SK-N-SH (cell line): ENCODE results near the gene KCNQ5. TPM values are rescaled to one million over a fixed set of nuclear protein-coding genes. Genes with fewer than 3 reads are reported as not detected.

Source experiments
- CTCF ChIA-PET: fragments of 300-600, 350-600 bp; formaldehyde crosslinking; extraction: SDS; loops from one replicate; lab custom pipeline; 2021; lab: Yijun Ruan, JAX
- POLR2A ChIA-PET: fragments of 350-600 bp; sonication (Branson Sonifier 250); formaldehyde crosslinking; extraction: SDS; loops from one replicate; lab custom pipeline; 2020; ENCODE audit warnings: antibody characterized with exemption, inconsistent platforms; lab: Yijun Ruan, JAX
- DNase-seq: peaks from one replicate; pipeline ENCODE4 v3.0.0; 2012
- H2AFZ ChIP-seq: fragments of 200-600 bp; sonication (generic); 2 replicates; pipeline ENCODE4 v1.8.1; 2016; ENCODE audit warnings: antibody characterized with exemption, mild to moderate bottlenecking, low read depth
- H3F3A ChIP-seq: fragments of 200-600 bp; sonication (generic); replicated peaks from 2 replicates; pipeline ENCODE3; 2016; ENCODE audit warnings: antibody characterized with exemption, mild to moderate bottlenecking; ENCODE audit not compliant: insufficient read depth
- H3K27ac ChIP-seq, 2 experiments: fragments of 200-500 bp in 1 of 2; fragments of 200-600 bp in 1 of 2; sonication (Bioruptor generic) in 1 of 2; sonication (generic), shearing (Covaris generic) in 1 of 2; 2 replicates each; pipeline versions ENCODE4 v1.5.1 to v1.6.1; 2014 to 2016; ENCODE audit warnings: low read depth in 2 of 2, inconsistent platforms in 1 of 2, low read length in 1 of 2, mild to moderate bottlenecking in 1 of 2, mixed read lengths in 1 of 2
- H3K27me3 ChIP-seq: fragments of 200-600 bp; sonication (generic), shearing (Covaris generic); 2 replicates; pipeline ENCODE4 v1.6.1; 2016; ENCODE audit warnings: mixed run types; ENCODE audit not compliant: insufficient read depth
- H3K36me3 ChIP-seq, 2 experiments: fragments of 200-500 bp in 1 of 2; fragments of 200-600 bp in 1 of 2; sonication (Bioruptor generic) in 1 of 2; sonication (generic) in 1 of 2; replicated peaks in 1 of 2; 2 replicates each; pipeline versions ENCODE3 to v1.5.1; 2014 to 2016; ENCODE audit warnings: low read length in 1 of 2, mild to moderate bottlenecking in 1 of 2; ENCODE audit not compliant: insufficient read depth in 2 of 2, control insufficient read depth in 1 of 2
- H3K4me1 ChIP-seq, 2 experiments: fragments of 200-500 bp in 1 of 2; fragments of 200-600 bp in 1 of 2; sonication (Bioruptor generic) in 1 of 2; sonication (generic), shearing (Covaris generic) in 1 of 2; 2 replicates each; pipeline versions ENCODE4 v1.5.1 to v1.6.1; 2014 to 2016; ENCODE audit warnings: low read depth in 1 of 2, low read length in 1 of 2, mixed run types in 1 of 2; ENCODE audit not compliant: insufficient read depth in 2 of 2, control insufficient read depth in 1 of 2
- H3K4me2 ChIP-seq: fragments of 200-600 bp; sonication (generic), shearing (Covaris generic); 2 replicates; pipeline ENCODE4 v1.6.1; 2017; ENCODE audit warnings: mixed run types
- H3K4me3 ChIP-seq, 2 experiments: fragments of 200-500 bp in 1 of 2; fragments of 200-600 bp in 1 of 2; sonication (Bioruptor generic) in 1 of 2; sonication (generic), shearing (Covaris generic) in 1 of 2; 2 replicates each; pipeline versions ENCODE4 v1.5.1 to v1.8.1; 2014 to 2016; ENCODE audit warnings: low read depth in 2 of 2, inconsistent platforms in 1 of 2, low read length in 1 of 2, mild to moderate bottlenecking in 1 of 2, mixed read lengths in 1 of 2, moderate library complexity in 1 of 2
- H3K79me2 ChIP-seq: fragments of 200-600 bp; sonication (generic); 2 replicates; pipeline ENCODE4 v1.8.1; 2017; ENCODE audit warnings: mild to moderate bottlenecking; ENCODE audit not compliant: insufficient read depth
- H3K9ac ChIP-seq: fragments of 200-600 bp; sonication (generic); 2 replicates; pipeline ENCODE4 v1.6.1; 2017; ENCODE audit warnings: mixed run types
- H3K9me2 ChIP-seq: fragments of 200-600 bp; sonication (generic); 2 replicates; pipeline ENCODE4 v1.6.1; 2017; ENCODE audit warnings: mixed run types
- H3K9me3 ChIP-seq: fragments of 200-600 bp; sonication (generic); 2 replicates; pipeline ENCODE4 v1.6.1; 2017; ENCODE audit warnings: mixed run types, mild to moderate bottlenecking, moderate library complexity
- H4K20me1 ChIP-seq: fragments of 200-600 bp; sonication (generic); 2 replicates; pipeline ENCODE4 v1.6.1; 2017; ENCODE audit warnings: mild to moderate bottlenecking, mixed run types; ENCODE audit not compliant: insufficient read depth
- ELF1 ChIP-seq: IDR thresholded peaks from 2 replicates; pipeline ENCODE4 v1.4.0; 2012
- EZH2phosphoT487 ChIP-seq: fragments of 200-600 bp; sonication (generic); IDR thresholded peaks from 2 replicates; pipeline ENCODE4 v1.6.1; 2017; ENCODE audit warnings: low read depth, mixed run types, mild to moderate bottlenecking, antibody characterized with exemption, moderate library complexity, borderline replicate concordance
- FOXJ3 ChIP-seq: sonication (generic); formaldehyde crosslinking; IDR thresholded peaks from 2 replicates; pipeline ENCODE4 v1.5.1; 2020; ENCODE audit warnings: mild to moderate bottlenecking, missing genetic modification reagents
- FOXM1 ChIP-seq: IDR thresholded peaks from 2 replicates; pipeline ENCODE4 v1.4.0; 2012; ENCODE audit warnings: low read depth, mild to moderate bottlenecking
- GABPA ChIP-seq: IDR thresholded peaks from 2 replicates; pipeline ENCODE4 v1.4.0; 2012; ENCODE audit warnings: low read depth, mild to moderate bottlenecking
- MAX ChIP-seq: IDR thresholded peaks from 2 replicates; pipeline ENCODE4 v1.4.0; 2012; ENCODE audit warnings: low read depth
- MEF2A ChIP-seq: IDR thresholded peaks from 2 replicates; pipeline ENCODE4 v1.4.0; 2012; ENCODE audit warnings: low read depth, borderline replicate concordance
- MXI1 ChIP-seq: IDR thresholded peaks from 2 replicates; pipeline ENCODE4 v1.6.1; 2012; ENCODE audit warnings: mild to moderate bottlenecking, low read depth, low read length, improper control_type of control experiment
- NFIC ChIP-seq: IDR thresholded peaks from 2 replicates; pipeline ENCODE4 v1.4.0; 2012; ENCODE audit warnings: borderline replicate concordance
- POLR2AphosphoS5 ChIP-seq: IDR thresholded peaks from 2 replicates; pipeline ENCODE4 v1.6.1; 2012; ENCODE audit warnings: low read depth, low read length
- RAD21 ChIP-seq: IDR thresholded peaks from 2 replicates; pipeline ENCODE4 v1.6.1; 2012; ENCODE audit warnings: mild to moderate bottlenecking, low read length
- REST ChIP-seq: IDR thresholded peaks from 2 replicates; pipeline ENCODE4 v1.6.1; 2012; ENCODE audit warnings: mild to moderate bottlenecking, low read depth, low read length, moderate library complexity
- SIN3A ChIP-seq: IDR thresholded peaks from 2 replicates; pipeline ENCODE4 v1.6.1; 2012; ENCODE audit warnings: low read depth, mild to moderate bottlenecking, low read length, moderate library complexity, borderline replicate concordance
- TAF1 ChIP-seq: IDR thresholded peaks from 2 replicates; pipeline ENCODE4 v1.6.1; 2012; ENCODE audit warnings: low read depth, mild to moderate bottlenecking, low read length, moderate library complexity, borderline replicate concordance
- TEAD4 ChIP-seq: IDR thresholded peaks from 2 replicates; pipeline ENCODE4 v1.4.0; 2012; ENCODE audit warnings: mild to moderate bottlenecking, borderline replicate concordance; ENCODE audit not compliant: insufficient read depth
- YY1 ChIP-seq: IDR thresholded peaks from 2 replicates; pipeline ENCODE4 v1.4.0; 2012; ENCODE audit warnings: low read depth, mild to moderate bottlenecking
- WGBS: methylation state at CpG from one replicate; pipeline ENCODE4 v1.1.6; 2017; ENCODE audit warnings: low lambda C conversion rate; 5-methylcytosine and 5-hydroxymethylcytosine counted together
- polyA plus RNA-seq, 3 experiments: library from polyadenylated mRNA; depleted of rRNA; stranded (reverse); fragments of >200 nt; gene quantifications; 2 replicates each; pipeline ENCODE4 v1.2.3, GENCODE V29; 2012

Gene KCNQ5
- polyA plus RNA-seq, 1 of the 3 experiments (the other 2 are of a cell fraction), result 3.2 TPM

GRCh38 chr6:73088138-73088813 lies 466.4 kb downstream of the KCNQ5 start:
- no peak for DNase-seq
- Histone ChIP-seq H2AFZ (no peak overlapping the region), H3K4me1 (no peaks in the 10 kb centered on the region; a peak in 1 of 4 replicates), H3K4me3 (no peak overlapping the region), H3K36me3 (peaks cover 0 to 11% of the 10 kb centered on the region in 2 experiments), H3K27ac (no peak overlapping the region), H4K20me1 (no peaks in the 10 kb centered on the region), H3F3A (no peaks in the 10 kb centered on the region), H3K9me2 (no peaks in the 10 kb centered on the region), H3K9me3 (no peaks in the 10 kb centered on the region), H3K9ac (no peak overlapping the region), H3K27me3 (no peaks in the 10 kb centered on the region), H3K79me2 (peaks cover 3% of the 10 kb centered on the region; the same call in 1 of the 2 replicates), H3K4me2 (no peak overlapping the region)
- 88% methylated on average over 4 of the region's 4 CpGs for WGBS
- ChIA-PET POLR2A (no interaction called here), CTCF (no interaction called here)
- TF ChIP-seq EZH2phosphoT487 (no peak), ELF1 (no peak), MXI1 (no peak), FOXM1 (no peak), TEAD4 (no peak), MEF2A (no peak), NFIC (no peak), REST (no peak), POLR2AphosphoS5 (no peak), GABPA (no peak), TAF1 (no peak), YY1 (no peak), SIN3A (no peak), RAD21 (no peak), FOXJ3 (CRISPR knock-in tag) (no peak), MAX (no peak)
